GM18907 (cell line): Measurements from ENCODE around the gene NYNRIN.
"Not testable (repeated sequence)": the region's sequence is repeated elsewhere in the genome, so short reads cannot be mapped to it uniquely, and the experiment has no call there.

ENCODE experiments used
- ATAC-seq: cut with Tn5 transposase; IDR thresholded peaks from one replicate; pipeline ENCODE4 v1.9.1; 2021; ENCODE audit warnings: mild to moderate bottlenecking, moderate library complexity; ENCODE audit not compliant: unreplicated experiment

Gene NYNRIN

GRCh38 chr14:24398653-24399446 lies at the start of gene NYNRIN:
Gene NYNRIN (plus strand): TSS chr14:24399003. CDS start chr14:24399247, 244 bp downstream.
- no peak for ATAC-seq

- ATAC-seq: no peak
These were observed 49.1 kb upstream of the NYNRIN start for GRCh38 chr14:24349742-24350141.

GRCh38 chr14:24351517-24351916 lies 47.3 kb upstream of the NYNRIN start:
- ATAC-seq: no peak

GRCh38 chr14:24353559-24354481 lies 45.0 kb upstream of the NYNRIN start:
- ATAC-seq: no peak

GRCh38 chr14:24354482-24354825 lies 44.3 kb upstream of the NYNRIN start:
- not testable (repeated sequence) for ATAC-seq

GRCh38 chr14:24355009-24355408 lies 43.8 kb upstream of the NYNRIN start:
- ATAC-seq: no peak

- no peak for ATAC-seq
These were observed 42.6 kb upstream of the NYNRIN start for GRCh38 chr14:24356208-24356607.

- ATAC-seq: no peak
These were observed 38.5 kb upstream of the NYNRIN start for GRCh38 chr14:24360281-24360680.

GRCh38 chr14:24361326-24361725 lies 37.5 kb upstream of the NYNRIN start:
- no peak for ATAC-seq

GRCh38 chr14:24362241-24362960 lies 36.4 kb upstream of the NYNRIN start:
- no peak for ATAC-seq

- ATAC-seq: no peak
These were observed 35.4 kb upstream of the NYNRIN start for GRCh38 chr14:24363401-24363800.

- no peak for ATAC-seq
These were observed 34.0 kb upstream of the NYNRIN start for GRCh38 chr14:24364841-24365240.

GRCh38 chr14:24365600-24366412 lies 33.0 kb upstream of the NYNRIN start:
- peak; percentile 53 for ATAC-seq

- ATAC-seq: peak; percentile 1
These were observed 32.4 kb upstream of the NYNRIN start for GRCh38 chr14:24366413-24366720.

GRCh38 chr14:24366721-24367513 lies 31.9 kb upstream of the NYNRIN start:
- ATAC-seq: peak; percentile 70

- peak; percentile 14 for ATAC-seq
These were observed 31.1 kb upstream of the NYNRIN start, which contains the start of gene NFATC4 for GRCh38 chr14:24367514-24368211. Gene NFATC4 (plus strand): TSS chr14:24368184. CDS start chr14:24368341, 157 bp downstream.

- ATAC-seq: no peak
These were observed 30.6 kb upstream of the NYNRIN start for GRCh38 chr14:24368212-24368561.

- ATAC-seq: no peak
These were observed 30.1 kb upstream of the NYNRIN start for GRCh38 chr14:24368562-24369252.

GRCh38 chr14:24369463-24369862 lies 29.3 kb upstream of the NYNRIN start:
- ATAC-seq: no peak
